Gastrocnemius medialis (tissue), 4 donors: ENCODE results near the gene AARS2.

ENCODE experiments used
- POLR2A ChIP-seq, 2 donors: fragments of 450-650 bp; IDR thresholded peaks; one replicate each; pipeline ENCODE4 v1.6.1; 2017; ENCODE audit warnings: antibody characterized with exemption in 2 of 2, mild to moderate bottlenecking in 2 of 2, moderate library complexity in 2 of 2
- TF ChIP-seq, protein P1 (sequence below), 5 experiments: fragments of 450-650 bp in 3 of 5; fragments of 200-600 bp in 2 of 5; sonication (generic) in 2 of 5; IDR thresholded peaks in 4 of 5; conservative IDR thresholded peaks in 1 of 5; 1 replicate in 4 of 5; 2 replicates in 1 of 5; pipeline ENCODE4 v1.5.1; 2016 to 2019; ENCODE audit warnings: antibody characterized with exemption in 5 of 5, mild to moderate bottlenecking in 3 of 5, moderate library complexity in 3 of 5

DNA sequence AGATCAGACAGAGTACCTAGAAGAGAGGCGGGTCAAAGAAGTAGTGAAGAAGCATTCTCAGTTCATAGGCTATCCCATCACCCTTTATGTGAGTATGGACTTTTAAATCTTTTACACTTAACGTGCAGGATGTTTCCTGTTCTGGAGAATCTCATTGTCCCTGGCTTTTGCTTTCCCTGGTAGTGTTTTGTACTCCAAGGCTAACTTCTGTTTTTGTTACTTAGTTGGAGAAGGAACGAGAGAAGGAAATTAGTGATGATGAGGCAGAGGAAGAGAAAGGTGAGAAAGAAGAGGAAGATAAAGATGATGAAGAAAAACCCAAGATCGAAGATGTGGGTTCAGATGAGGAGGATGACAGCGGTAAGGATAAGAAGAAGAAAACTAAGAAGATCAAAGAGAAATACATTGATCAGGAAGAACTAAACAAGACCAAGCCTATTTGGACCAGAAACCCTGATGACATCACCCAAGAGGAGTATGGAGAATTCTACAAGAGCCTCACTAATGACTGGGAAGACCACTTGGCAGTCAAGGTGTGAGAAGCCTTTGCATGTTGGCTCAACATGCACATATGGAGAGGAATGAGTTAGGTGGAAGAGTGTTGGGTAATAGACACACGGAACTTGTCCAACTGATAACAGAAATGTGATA lies 63.0 kb downstream of the AARS2 start:
- TF ChIP-seq, protein P1, sequence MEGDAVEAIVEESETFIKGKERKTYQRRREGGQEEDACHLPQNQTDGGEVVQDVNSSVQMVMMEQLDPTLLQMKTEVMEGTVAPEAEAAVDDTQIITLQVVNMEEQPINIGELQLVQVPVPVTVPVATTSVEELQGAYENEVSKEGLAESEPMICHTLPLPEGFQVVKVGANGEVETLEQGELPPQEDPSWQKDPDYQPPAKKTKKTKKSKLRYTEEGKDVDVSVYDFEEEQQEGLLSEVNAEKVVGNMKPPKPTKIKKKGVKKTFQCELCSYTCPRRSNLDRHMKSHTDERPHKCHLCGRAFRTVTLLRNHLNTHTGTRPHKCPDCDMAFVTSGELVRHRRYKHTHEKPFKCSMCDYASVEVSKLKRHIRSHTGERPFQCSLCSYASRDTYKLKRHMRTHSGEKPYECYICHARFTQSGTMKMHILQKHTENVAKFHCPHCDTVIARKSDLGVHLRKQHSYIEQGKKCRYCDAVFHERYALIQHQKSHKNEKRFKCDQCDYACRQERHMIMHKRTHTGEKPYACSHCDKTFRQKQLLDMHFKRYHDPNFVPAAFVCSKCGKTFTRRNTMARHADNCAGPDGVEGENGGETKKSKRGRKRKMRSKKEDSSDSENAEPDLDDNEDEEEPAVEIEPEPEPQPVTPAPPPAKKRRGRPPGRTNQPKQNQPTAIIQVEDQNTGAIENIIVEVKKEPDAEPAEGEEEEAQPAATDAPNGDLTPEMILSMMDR (IDR thresholded peaks at IDR 0.05 in 4 of 5, conservative IDR thresholded peaks at IDR 0.05 in 1 of 5), result no peak
- TF ChIP-seq POLR2A (IDR thresholded peaks at IDR 0.05), result no peak
